DMS79 (cell line): Measurements from ENCODE around the gene CFD.
"Not testable (repeated sequence)": the region's sequence is repeated elsewhere in the genome, so short reads cannot be mapped to it uniquely, and the experiment has no call there.

Experiments
- DNase-seq: peaks from one replicate; lab custom pipeline; 2025; lab: John Stamatoyannopoulos, UW

CFD gene

DNA sequence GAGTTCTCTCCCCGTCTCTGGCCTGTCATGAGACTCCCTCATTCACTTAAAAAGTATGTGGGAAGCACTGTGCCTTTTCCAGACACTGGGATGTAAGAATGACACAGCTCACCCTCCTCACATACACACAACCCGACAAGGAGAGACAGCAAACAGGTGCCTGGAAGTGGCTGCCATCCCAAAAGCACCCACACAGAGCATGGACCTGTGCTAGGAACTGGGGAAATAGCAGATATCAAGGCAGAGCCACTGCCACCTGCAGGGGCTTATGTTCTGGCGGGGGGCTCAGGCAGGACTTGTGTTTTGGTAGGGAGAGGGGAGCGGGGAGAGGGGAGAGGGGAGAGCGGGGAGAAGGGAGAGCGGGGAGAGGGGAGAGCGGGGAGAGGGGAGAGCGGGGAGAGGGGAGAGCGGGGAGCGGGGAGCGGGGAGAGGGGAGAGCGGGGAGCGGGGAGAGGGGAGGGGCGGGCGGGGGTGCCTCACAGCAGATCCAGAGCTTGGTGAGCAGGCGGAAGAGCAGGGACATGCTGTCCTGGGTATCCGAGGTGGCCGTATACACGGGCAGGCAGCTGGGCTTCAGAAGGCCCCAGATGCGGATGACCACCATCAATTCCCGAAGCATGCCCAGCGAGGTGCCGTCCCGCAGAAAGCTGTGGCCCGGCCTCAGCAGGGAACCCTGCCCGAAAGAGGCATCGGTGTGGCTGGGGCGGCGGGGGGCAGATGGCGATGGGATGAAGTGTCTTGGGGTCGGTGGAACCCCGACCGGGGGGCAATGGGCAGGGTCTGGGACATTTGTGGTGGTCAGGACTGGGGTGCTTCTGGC is 12.2 kb downstream of the CFD start:
- no peak for DNase-seq

DNA sequence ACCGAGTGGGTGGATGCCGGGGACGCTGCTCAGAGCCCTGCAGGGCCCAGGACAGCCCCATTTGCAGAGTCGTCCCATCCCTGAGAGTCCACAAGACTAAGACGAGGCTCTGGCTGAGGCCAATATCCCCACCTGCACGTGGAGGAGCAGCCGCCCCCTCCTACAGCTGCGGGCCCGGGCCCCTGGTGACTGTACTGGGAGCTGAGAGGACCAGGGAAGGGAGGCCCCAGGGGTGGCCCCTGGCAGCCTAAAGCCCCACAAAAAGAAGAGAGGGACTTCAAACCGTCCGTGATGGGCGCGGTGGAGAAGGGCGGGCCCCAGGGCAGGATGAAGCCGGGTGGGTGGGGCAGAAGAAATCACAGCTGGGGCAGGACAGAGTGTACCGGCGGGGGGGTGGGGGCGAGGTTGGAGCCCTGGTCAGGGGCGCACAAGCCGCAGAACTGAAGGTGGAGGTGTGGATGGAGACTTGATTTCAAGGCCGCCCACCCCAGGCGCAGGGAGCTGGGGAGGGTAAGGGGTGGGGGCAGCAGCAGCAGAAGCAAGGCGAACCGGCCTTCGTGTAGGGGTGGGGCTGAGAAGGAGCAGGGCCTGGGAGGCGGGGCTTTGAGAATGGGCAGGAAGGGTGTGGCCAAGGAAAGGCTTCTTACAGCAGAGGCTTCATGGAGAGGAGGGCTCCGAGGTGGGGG is 12.9 kb downstream of the CFD start:
- DNase-seq, result no peak

- no peak for DNase-seq
Observed at GRCh38 chr19:873084-873483, 13.6 kb downstream of the CFD start.

DNA sequence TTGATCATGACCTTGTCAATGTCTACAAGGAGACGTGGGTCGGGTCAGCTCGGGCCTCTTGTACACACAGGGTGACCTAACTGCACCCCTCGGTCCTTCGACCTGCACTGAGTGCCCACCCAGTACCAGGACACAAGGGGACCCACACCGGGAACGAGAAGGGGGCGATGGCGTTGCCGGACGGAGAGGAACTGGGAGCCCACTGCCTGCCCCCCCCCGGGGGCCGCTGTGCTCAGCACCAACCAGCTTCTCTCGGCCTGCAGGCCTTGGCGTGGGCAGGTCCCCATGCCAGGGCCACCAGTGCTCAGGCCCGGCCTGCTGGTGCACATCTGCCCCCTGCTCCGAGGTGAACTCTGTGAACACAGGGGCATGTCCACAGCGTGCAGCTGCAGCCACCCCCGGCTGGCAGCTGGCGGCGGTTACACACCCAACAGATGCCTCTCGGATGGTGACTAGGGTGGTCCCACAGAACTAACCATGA is 14.1 kb downstream of the CFD start:
- no peak for DNase-seq

GRCh38 chr19:875265-875879 is 15.9 kb downstream of the CFD start:
- DNase-seq, result no peak

DNA sequence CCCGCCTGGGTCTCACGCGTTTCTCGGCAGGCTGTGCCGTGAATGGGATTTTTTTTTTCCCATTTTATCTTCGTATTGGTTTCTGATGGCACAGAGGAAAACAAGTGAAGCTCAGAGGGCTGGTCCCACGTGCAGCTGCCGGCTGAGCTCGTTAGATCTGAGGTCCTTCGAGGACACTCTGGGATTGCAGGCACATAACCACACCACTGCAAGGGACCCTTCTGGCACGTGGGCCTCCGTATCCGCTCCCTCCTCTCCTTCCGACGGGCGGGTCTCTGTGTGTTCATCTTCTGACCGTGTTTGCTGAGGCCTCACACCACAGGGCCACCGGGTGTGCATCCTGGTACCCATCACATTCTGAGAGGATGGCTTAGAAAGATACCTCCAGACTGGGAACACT is 16.6 kb downstream of the CFD start:
- DNase-seq, result no peak

DNA sequence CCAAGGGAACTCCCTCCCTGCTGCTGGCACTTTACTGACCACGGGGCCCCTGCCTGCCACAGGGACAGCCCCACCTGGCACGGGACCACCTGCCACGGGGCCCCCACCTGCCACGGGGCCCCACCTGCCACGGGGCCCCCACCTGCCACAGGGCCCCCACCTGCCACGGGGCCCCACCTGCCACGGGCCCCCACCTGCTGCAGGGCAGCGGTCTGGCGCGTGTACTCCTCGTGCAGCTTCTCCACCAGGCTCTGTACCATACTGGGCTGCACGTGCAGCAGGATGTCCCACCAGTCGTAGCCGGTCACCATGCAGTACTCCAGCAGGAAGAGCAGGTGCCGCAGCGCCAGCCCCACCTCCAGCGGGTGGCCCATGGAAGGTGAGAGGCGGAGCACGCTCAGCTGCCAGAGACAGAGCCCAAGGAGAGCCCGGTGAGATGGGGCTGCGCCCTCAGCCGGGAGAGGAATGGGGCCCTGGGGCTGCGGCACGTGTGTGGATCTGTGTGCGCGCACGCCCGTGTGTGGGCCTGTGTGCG is 17.4 kb downstream of the CFD start:
- DNase-seq, result no peak

GRCh38 chr19:877992-878660 is 18.7 kb downstream of the CFD start:
- DNase-seq, result not testable (repeated sequence)

GRCh38 chr19:878751-879561 is 19.5 kb downstream of the CFD start:
- DNase-seq, result not testable (repeated sequence)

- no peak for DNase-seq
Observed at GRCh38 chr19:879711-880438, 20.4 kb downstream of the CFD start.

GRCh38 chr19:881385-882071 is 22.1 kb downstream of the CFD start:
- DNase-seq, result no peak

DNA sequence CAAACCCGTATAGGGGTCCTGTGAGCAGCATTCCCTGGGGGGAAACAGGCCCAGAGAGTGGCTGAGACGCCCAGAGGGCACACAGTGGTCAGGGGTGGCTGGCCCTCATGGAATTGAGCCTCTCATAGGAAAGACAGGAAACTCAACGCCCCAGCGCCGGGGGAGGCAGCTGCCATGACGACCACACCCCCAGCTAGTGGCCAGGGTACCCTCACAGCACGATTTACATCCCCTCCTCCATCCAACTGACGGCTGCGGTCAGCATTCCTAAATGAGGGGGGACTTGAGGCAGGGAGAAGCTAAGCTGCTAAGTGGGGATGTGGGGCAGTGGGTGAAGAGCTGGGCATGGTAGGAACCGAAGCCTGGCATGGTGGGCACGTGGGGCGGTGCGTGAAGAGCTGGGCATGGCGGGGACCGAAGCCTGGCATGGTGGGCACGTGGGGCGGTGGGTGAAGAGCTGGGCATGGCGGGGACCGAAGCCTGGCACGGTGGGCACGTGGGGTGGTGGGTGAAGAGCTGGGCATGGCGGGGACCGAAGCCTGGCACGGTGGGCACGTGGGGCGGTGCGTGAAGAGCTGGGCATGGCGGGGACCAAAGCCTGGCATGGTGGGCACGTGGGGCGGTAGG is 23.5 kb downstream of the CFD start:
- DNase-seq, result no peak

DNA sequence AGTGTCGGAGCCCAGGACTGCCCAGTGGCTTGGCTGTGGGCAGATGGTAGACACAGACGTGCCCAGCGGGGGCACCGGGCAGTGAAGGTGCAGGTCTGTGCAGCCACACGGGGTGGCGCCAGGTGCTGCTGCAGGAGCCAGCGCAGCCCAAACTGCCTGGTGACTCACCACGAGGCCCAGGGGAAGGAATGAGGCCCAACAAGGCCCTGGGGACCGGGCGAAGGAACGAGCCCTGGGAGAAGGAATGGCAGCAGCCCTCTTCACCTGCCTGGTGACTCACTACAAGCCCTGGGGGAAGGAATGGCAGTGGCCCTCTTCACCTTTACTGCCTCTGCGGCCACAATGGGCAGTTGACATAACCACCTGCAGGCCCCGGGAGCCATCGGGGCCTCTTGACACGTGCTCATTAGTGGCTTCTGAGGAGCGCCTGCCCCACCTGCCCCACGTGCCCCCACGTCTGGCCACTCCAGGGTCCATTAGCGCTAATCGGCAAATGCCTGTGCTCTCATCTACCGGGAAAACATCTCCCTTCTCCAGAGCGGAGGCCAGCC is 24.3 kb downstream of the CFD start:
- peak; percentile 87 for DNase-seq

DNA sequence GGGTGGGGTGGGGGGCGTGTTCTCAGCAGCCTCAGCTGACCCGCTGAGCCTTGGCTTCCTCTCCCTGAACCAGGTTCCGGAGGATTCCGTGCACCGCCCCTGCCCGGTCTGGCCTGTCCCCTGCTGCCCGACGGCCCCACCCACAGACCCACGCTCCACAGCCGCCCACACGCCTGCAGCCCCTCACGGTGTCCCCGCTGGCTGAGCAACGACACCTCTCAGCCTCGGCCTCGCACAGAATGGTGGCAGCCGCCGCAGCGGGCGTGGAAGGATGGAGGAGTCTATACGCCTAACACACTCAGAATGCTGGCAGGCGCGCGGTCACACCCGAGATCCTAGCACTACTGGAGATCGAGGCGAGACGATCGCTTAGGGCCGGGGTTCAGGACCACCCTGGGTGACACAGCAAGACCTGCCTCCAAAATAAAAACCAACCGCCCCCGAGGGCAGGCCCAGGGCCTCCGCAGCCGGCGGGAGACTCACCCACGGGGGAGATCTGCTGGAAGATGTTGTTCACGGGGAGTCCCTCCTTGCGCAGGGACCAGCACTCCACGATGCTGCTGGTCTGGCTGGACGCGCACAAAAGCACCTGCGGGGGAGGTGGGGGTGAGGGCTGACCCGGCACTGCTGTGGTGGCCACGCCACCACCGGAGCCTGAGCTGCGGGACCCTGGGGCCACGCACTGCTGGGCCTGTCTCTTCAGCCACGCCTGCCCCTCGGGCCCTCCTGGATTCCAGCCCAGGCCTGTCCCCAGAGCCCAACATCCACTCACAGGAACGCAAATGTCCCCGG is 25.2 kb downstream of the CFD start:
- DNase-seq, result no peak

GRCh38 chr19:885536-886224 is 26.2 kb downstream of the CFD start:
- DNase-seq, result no peak

DNA sequence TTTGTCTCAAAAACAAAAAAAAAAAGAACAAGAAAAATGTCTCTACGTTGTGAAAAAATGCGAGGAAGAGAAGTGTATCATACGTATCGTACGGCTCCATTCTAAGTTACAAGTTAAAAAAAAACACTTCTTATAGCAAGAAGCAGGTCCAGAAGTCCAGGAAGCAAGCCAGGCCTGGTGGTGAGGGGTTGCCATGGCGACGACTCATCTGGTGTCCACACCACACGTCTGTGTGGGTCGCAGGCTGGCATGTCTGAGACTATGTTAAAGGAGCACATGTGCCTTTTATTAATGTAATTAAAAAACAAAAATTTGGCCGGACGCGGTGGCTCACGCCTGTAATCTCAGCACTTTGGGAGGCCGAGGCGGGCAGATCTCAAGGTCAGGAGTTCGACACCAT is 27.6 kb downstream of the CFD start:
- no peak for DNase-seq

- DNase-seq, result no peak
Observed at GRCh38 chr19:887599-887998, 28.1 kb downstream of the CFD start.
